K562 (cell line): Measurements from ENCODE around the gene MYH9.

ENCODE experiments used
- CHD2 ChIP-seq: IDR thresholded peaks from 2 replicates; pipeline ENCODE4 v1.6.1; 2011; ENCODE audit warnings: low read depth, low read length
- CTCF ChIP-seq, 3 experiments: IDR thresholded peaks in 2 of 3; conservative IDR thresholded peaks in 1 of 3; 2 replicates each; pipeline ENCODE4 v1.5.1; 2011 to 2012; ENCODE audit warnings: low read length in 3 of 3, mild to moderate bottlenecking in 3 of 3, control low read depth in 2 of 3, improper control_type of control experiment in 1 of 3, inconsistent platforms in 1 of 3, low read depth in 1 of 3, mixed read lengths in 1 of 3, moderate library complexity in 1 of 3; ENCODE audit not compliant: insufficient read depth in 2 of 3
- FOXK1 ChIP-seq: sonication (generic); formaldehyde crosslinking; IDR thresholded peaks from 2 replicates; pipeline ENCODE4 v1.8.0; 2022; ENCODE audit warnings: missing genetic modification reagents, mild to moderate bottlenecking, borderline replicate concordance
- JUNB ChIP-seq: fragments of 450-650 bp; formaldehyde crosslinking; conservative IDR thresholded peaks from 2 replicates; pipeline ENCODE4 v1.4.0; 2020; ENCODE audit warnings: mild to moderate bottlenecking
- JUND ChIP-seq, 2 experiments: IDR thresholded peaks; 2 replicates in 1 of 2; 3 replicates in 1 of 2; pipeline ENCODE4 v1.6.1; 2011; ENCODE audit warnings: borderline replicate concordance in 2 of 2, low read depth in 2 of 2, low read length in 2 of 2, improper control_type of control experiment in 1 of 2, missing biosample characterization in 1 of 2, missing genetic modification characterization in 1 of 2, missing genetic modification reagents in 1 of 2
- KLF6 ChIP-seq: fragments of 250-450 bp; sonication (Bioruptor Pico); IDR thresholded peaks from 2 replicates; pipeline ENCODE4 v1.4.0; 2020; ENCODE audit warnings: mild to moderate bottlenecking, moderate library complexity, borderline replicate concordance
- SREBF2 ChIP-seq: sonication (generic); formaldehyde crosslinking; IDR thresholded peaks from 2 replicates; pipeline ENCODE4 v1.4.0; 2020; ENCODE audit warnings: mild to moderate bottlenecking, missing genetic modification reagents
- TEAD2 ChIP-seq: fragments of 450-650 bp; IDR thresholded peaks from 2 replicates; pipeline ENCODE4 v1.6.1; 2016; ENCODE audit warnings: missing genetic modification characterization, control low read depth, missing compliant biosample characterization
- ZNF12 ChIP-seq: sonication (generic); formaldehyde crosslinking; IDR thresholded peaks from 2 replicates; pipeline ENCODE4 v1.4.0; 2020; ENCODE audit warnings: mild to moderate bottlenecking, missing genetic modification reagents
- TF ChIP-seq, protein P1 (sequence below), 3 experiments: fragments of 200-800 bp in 1 of 3; fragments of 250-450 bp in 1 of 3; fragments of 450-650 bp in 1 of 3; sonication (Bioruptor Pico) in 1 of 3; sonication (Bioruptor generic) in 1 of 3; formaldehyde crosslinking in 1 of 3; IDR thresholded peaks; 2 replicates each; pipeline versions ENCODE4 v1.6.1 to v1.8.0; 2016 to 2022; ENCODE audit warnings: mild to moderate bottlenecking in 2 of 3, missing genetic modification characterization in 2 of 3, missing compliant biosample characterization in 1 of 3, moderate library complexity in 1 of 3
- TF ChIP-seq, protein P2 (sequence below), 2 experiments: fragments of 450-650 bp; formaldehyde crosslinking in 1 of 2; IDR thresholded peaks; 2 replicates each; pipeline versions ENCODE4 v1.4.0 to v1.6.1; 2014 to 2020; ENCODE audit warnings: mild to moderate bottlenecking in 2 of 2, borderline replicate concordance in 1 of 2, low read depth in 1 of 2

- no peak for TF ChIP-seq FOXK1 (CRISPR knock-in tag)
- no peak for TF ChIP-seq ZNF12 (CRISPR knock-in tag)
- no peak for TF ChIP-seq CHD2
- TF ChIP-seq JUND (IDR thresholded peaks at IDR 0.05; ENCODE audit: borderline replicate concordance, low read depth, low read length), result no peak
- no peak for TF ChIP-seq JUND (tag; IDR thresholded peaks at IDR 0.05; ENCODE audit: borderline replicate concordance, low read depth, low read length)
- TF ChIP-seq TEAD2 (tag), result no peak
- TF ChIP-seq, protein P1, sequence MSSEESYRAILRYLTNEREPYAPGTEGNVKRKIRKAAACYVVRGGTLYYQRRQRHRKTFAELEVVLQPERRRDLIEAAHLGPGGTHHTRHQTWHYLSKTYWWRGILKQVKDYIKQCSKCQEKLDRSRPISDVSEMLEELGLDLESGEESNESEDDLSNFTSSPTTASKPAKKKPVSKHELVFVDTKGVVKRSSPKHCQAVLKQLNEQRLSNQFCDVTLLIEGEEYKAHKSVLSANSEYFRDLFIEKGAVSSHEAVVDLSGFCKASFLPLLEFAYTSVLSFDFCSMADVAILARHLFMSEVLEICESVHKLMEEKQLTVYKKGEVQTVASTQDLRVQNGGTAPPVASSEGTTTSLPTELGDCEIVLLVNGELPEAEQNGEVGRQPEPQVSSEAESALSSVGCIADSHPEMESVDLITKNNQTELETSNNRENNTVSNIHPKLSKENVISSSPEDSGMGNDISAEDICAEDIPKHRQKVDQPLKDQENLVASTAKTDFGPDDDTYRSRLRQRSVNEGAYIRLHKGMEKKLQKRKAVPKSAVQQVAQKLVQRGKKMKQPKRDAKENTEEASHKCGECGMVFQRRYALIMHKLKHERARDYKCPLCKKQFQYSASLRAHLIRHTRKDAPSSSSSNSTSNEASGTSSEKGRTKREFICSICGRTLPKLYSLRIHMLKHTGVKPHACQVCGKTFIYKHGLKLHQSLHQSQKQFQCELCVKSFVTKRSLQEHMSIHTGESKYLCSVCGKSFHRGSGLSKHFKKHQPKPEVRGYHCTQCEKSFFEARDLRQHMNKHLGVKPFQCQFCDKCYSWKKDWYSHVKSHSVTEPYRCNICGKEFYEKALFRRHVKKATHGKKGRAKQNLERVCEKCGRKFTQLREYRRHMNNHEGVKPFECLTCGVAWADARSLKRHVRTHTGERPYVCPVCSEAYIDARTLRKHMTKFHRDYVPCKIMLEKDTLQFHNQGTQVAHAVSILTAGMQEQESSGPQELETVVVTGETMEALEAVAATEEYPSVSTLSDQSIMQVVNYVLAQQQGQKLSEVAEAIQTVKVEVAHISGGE (CRISPR knock-in tag; IDR thresholded peaks at IDR 0.05), result no peak
- TF ChIP-seq KLF6 (CRISPR knock-in tag), result no peak
- TF ChIP-seq JUNB (CRISPR knock-in tag), result no peak
- TF ChIP-seq CTCF (IDR thresholded peaks at IDR 0.05 in 2 of 3, conservative IDR thresholded peaks at IDR 0.05 in 1 of 3; ENCODE audit: insufficient read depth in 2 of 3, low read depth in 1 of 3, low read length in 3 of 3), result no peak
- TF ChIP-seq SREBF2 (CRISPR knock-in tag), result no peak
- TF ChIP-seq, protein P2, sequence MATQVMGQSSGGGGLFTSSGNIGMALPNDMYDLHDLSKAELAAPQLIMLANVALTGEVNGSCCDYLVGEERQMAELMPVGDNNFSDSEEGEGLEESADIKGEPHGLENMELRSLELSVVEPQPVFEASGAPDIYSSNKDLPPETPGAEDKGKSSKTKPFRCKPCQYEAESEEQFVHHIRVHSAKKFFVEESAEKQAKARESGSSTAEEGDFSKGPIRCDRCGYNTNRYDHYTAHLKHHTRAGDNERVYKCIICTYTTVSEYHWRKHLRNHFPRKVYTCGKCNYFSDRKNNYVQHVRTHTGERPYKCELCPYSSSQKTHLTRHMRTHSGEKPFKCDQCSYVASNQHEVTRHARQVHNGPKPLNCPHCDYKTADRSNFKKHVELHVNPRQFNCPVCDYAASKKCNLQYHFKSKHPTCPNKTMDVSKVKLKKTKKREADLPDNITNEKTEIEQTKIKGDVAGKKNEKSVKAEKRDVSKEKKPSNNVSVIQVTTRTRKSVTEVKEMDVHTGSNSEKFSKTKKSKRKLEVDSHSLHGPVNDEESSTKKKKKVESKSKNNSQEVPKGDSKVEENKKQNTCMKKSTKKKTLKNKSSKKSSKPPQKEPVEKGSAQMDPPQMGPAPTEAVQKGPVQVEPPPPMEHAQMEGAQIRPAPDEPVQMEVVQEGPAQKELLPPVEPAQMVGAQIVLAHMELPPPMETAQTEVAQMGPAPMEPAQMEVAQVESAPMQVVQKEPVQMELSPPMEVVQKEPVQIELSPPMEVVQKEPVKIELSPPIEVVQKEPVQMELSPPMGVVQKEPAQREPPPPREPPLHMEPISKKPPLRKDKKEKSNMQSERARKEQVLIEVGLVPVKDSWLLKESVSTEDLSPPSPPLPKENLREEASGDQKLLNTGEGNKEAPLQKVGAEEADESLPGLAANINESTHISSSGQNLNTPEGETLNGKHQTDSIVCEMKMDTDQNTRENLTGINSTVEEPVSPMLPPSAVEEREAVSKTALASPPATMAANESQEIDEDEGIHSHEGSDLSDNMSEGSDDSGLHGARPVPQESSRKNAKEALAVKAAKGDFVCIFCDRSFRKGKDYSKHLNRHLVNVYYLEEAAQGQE (IDR thresholded peaks at IDR 0.05; ENCODE audit: borderline replicate concordance), result no peak
- TF ChIP-seq, protein P2 (CRISPR knock-in tag; IDR thresholded peaks at IDR 0.05; ENCODE audit: low read depth), result no peak
Observed at GRCh38 chr22:36288571-36289405, 99.0 kb downstream of the MYH9 start.
